T-helper 2 cell treated with Interferon-gamma antibody and Interleukin-4, amounts not matched to agents 5 μg/mL and 100 μg/mL, for 36 hours (primary cell): ENCODE data around the gene ADAMTSL3.

Source experiments
- DNase-seq: peaks from one replicate; pipeline ENCODE4 v3.0.0; 2021; ENCODE audit warnings: low spot score
- H3K27ac Mint-ChIP-seq: one replicate; pipeline ENCODE4 v1.8.0; 2021; ENCODE audit warnings: mild to moderate bottlenecking, mixed read lengths
- H3K27me3 Mint-ChIP-seq: one replicate; pipeline ENCODE4 v1.8.0; 2021; ENCODE audit warnings: low read depth, mixed read lengths
- H3K36me3 Mint-ChIP-seq: one replicate; pipeline ENCODE4 v1.8.0; 2021; ENCODE audit warnings: low read depth, mixed read lengths
- H3K4me1 Mint-ChIP-seq: one replicate; pipeline ENCODE4 v1.8.0; 2021; ENCODE audit warnings: low read depth, mixed read lengths
- H3K4me3 Mint-ChIP-seq: one replicate; pipeline ENCODE4 v1.8.0; 2022; ENCODE audit warnings: mild to moderate bottlenecking, moderate library complexity, mixed read lengths
- H3K9me3 Mint-ChIP-seq: one replicate; pipeline ENCODE4 v1.8.0; 2021; ENCODE audit warnings: mixed read lengths

Gene ADAMTSL3

DNA sequence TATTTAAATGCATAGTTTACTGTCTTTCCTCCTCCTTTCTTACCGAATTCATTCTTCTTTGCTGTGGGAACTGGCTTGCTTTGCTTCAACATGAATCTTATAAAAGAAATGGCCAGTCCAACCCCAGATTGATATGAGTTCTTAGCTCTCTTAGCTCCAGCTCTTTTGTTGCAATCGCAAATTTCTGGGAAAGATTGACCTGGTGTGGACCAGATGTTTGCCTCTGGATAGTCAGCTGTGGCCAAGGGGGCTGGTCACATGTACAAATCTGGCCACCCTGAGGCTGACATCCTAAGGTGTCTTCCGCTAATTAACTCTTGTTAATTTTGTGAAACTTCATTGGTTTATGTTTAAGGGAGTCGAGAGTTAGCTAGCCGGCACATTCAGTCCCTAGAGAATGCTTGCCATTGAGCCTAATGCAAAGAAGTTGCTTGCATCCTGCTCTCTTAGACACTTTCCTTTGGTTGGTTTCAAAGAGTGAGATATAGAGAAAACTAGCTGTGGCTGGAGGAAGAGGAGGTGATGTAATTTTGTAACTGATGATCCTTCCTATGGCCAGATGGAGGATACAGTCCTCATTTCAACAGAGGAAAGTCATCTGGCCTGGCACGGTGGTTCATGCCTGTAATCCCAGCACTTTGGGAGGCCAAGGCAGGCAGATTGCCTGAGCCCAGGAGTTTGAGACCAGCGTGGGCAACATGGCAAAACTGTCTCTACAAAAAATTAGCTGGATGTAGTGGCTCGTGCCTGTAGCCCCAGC lies 162.4 kb downstream of the ADAMTSL3 start:
- Mint-ChIP-seq H3K9me3 (no peaks in the 10 kb centered on the region), H3K4me1 (no peaks in the 10 kb centered on the region), H3K27ac (no peak overlapping the region), H3K4me3 (no peak overlapping the region), H3K36me3 (no peaks in the 10 kb centered on the region), H3K27me3 (no peaks in the 10 kb centered on the region)
- DNase-seq = no peak

DNA sequence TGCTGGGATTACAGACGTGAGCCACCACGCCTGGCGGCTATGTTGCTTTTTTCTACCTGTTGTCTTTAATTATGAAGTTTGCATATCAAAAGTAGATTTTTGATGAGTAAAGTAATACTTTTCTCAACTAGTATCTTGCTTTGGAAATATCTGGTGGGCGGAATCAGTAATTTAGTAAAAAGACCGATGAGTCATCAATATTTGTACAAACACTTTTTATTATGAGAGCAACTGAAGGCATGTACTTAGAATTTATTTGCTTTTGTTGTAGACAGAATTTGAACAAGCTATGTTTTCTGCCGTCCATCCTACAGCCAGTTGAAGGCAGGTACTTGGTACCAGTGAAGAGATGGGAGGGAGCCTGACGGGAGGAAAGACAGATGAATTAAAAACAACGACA lies 164.7 kb downstream of the ADAMTSL3 start:
- Mint-ChIP-seq H3K4me1 (no peaks in the 10 kb centered on the region), H3K4me3 (no peak overlapping the region), H3K9me3 (peaks cover 3% of the 10 kb centered on the region), H3K27me3 (no peaks in the 10 kb centered on the region), H3K36me3 (no peaks in the 10 kb centered on the region), H3K27ac (no peak overlapping the region)
- DNase-seq = no peak

DNA sequence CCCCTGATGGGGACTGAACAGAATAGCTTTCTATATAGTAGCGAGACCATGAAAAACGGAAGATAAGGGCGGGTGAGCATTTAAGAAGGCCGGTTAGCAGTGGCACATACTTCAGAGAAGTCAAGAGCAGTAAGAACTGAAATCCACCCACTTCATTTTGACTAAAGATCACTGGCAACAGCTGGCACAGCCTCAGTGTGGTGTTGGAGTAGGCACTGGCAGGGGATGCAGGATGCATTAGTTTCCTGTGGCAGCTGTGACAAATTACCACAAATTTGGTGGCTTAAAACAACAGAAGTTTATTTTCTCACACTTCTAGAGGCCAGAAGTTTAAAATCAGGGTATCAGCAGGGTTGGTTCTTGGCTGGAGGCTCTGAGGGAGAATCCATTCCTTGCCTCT lies 176.5 kb downstream of the ADAMTSL3 start:
- Mint-ChIP-seq H3K27me3 (peaks cover 5% of the 10 kb centered on the region), H3K9me3 (no peaks in the 10 kb centered on the region)

DNA sequence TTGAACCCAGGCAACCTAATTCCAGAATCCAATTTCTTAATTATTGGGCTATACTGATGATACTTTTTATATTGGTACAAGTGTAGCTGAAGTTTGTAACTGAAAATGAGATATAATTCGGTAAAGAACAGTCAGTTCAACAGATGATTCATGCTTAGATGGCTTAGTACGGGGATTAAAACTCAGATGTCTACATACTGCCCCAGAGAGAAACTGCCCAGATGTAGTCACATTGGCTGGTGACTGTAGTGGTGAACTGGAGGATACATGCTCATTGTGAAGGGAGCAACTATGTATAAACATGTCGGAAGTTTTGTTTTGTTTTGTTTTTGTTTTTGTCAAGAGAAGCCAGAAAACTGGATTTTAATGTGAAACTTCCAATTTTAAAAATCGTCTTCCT lies 179.6 kb downstream of the ADAMTSL3 start:
- Mint-ChIP-seq H3K9me3 (no peaks in the 10 kb centered on the region), H3K4me1 (no peaks in the 10 kb centered on the region), H3K27me3 (peaks cover 5% of the 10 kb centered on the region), H3K4me3 (no peak overlapping the region), H3K27ac (no peak overlapping the region), H3K36me3 (no peaks in the 10 kb centered on the region)
- DNase-seq = no peak

More for the DNA sequence above, 176.5 kb downstream of the ADAMTSL3 start:
- Mint-ChIP-seq H3K4me3 (no peak overlapping the region), H3K36me3 (no peaks in the 10 kb centered on the region), H3K27ac (no peak overlapping the region), H3K4me1 (no peaks in the 10 kb centered on the region)
- no peak for DNase-seq

DNA sequence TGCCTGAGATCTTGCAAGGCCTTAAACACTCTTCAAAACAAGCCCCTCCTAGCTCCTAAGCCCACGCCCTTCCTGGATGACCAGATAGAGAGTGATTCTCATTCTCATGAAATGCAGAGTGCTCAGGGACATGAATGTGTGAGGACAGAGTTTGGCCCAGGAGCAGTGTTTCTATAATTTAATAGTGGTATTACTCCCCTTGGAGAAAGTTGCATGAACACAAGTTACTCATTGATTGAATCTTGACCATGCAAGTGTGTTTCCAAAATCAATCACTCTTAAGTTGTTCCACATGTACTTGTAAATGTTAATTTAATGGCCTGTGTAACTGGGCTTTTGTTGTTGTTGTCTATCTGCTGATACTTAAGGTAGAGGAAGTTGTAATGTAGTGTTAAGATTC lies 181.6 kb downstream of the ADAMTSL3 start:
- no peak for DNase-seq
- Mint-ChIP-seq H3K27me3 (peaks cover 5% of the 10 kb centered on the region), H3K27ac (no peak overlapping the region), H3K9me3 (no peaks in the 10 kb centered on the region), H3K36me3 (no peaks in the 10 kb centered on the region), H3K4me3 (no peak overlapping the region), H3K4me1 (no peaks in the 10 kb centered on the region)

DNA sequence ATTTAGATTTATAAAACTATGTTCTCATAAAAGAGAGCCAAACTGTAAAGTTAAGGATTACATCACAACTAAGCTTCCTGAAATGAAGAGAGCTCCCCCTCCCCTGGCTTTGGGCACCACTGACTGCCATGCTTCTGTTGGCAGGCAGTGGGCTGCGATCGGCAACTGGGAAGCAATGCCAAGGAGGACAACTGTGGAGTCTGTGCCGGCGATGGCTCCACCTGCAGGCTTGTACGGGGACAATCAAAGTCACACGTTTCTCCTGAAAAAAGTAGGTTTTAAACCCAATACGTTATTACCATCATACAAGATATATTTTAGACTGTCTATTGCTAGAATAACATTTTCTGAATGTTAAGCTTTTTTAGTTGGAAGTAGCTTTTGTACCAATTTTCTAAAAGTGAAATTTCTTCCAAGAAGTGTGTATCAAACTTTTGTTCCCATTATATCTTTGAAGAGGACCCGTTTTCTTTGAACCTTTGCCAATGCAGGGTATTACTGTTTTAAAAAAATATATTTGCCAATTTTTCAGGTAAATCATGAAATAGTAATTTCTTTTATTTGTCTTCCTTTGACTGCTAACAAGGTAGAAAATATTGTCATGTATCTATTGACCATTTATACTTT lies 184.1 kb downstream of the ADAMTSL3 start:
- no peaks in the 10 kb centered on the region for H3K9me3 Mint-ChIP-seq
- no peak overlapping the region for H3K4me3 Mint-ChIP-seq
- peaks cover 5% of the 10 kb centered on the region for H3K27me3 Mint-ChIP-seq
- no peaks in the 10 kb centered on the region for H3K4me1 Mint-ChIP-seq
- H3K36me3 Mint-ChIP-seq = no peaks in the 10 kb centered on the region
- no peak overlapping the region for H3K27ac Mint-ChIP-seq
- DNase-seq = no peak

DNA sequence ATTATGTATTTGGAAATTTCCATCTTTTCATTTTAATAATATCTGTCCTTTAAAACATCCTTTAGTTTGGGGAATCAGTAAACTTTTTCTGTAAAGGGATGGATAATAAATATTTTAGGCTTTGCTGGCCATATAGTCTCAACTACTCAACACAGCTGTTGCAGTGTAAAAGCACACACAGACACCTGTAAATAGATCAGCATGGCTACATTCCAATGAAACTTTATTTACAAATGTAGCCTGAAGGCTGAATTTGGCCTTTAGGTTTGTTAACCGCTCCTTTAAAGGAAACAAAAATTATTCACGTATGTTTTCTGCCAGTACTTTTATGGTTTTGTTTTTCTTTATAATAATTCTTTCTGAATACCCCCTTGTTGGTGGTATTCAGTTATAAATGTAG lies 184.8 kb downstream of the ADAMTSL3 start:
- Mint-ChIP-seq H3K27me3 (peaks cover 5% of the 10 kb centered on the region), H3K27ac (no peak overlapping the region)

DNA sequence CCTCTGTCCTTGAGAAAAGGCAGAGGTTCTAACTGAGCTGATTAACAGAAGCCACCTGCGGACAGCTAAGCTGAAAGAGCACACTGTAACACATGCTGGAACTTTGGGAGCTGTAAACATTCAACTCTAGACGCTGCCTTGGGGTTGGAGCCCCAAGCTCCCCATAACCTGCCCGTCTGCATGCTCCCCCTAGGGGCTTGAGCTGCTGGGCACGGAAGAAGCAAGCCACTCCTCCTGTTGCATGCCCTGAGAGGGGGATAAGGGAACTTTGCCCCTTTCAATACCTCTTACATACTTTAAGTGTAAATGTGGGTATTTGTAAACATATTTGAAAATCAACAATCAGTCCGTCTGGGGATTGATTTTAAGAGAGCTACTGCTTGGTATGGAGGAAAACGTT lies 188.4 kb downstream of the ADAMTSL3 start:
- H3K27me3 Mint-ChIP-seq = peaks cover 8% of the 10 kb centered on the region
- no peaks in the 10 kb centered on the region for H3K4me1 Mint-ChIP-seq
- no peaks in the 10 kb centered on the region for H3K36me3 Mint-ChIP-seq
- H3K27ac Mint-ChIP-seq = no peak overlapping the region
- no peaks in the 10 kb centered on the region for H3K9me3 Mint-ChIP-seq
- DNase-seq = no peak
- no peak overlapping the region for H3K4me3 Mint-ChIP-seq

More for the DNA sequence above, 184.8 kb downstream of the ADAMTSL3 start:
- DNase-seq = no peak
- H3K4me1 Mint-ChIP-seq = no peaks in the 10 kb centered on the region
- no peaks in the 10 kb centered on the region for H3K9me3 Mint-ChIP-seq
- no peaks in the 10 kb centered on the region for H3K36me3 Mint-ChIP-seq
- H3K4me3 Mint-ChIP-seq = no peak overlapping the region

DNA sequence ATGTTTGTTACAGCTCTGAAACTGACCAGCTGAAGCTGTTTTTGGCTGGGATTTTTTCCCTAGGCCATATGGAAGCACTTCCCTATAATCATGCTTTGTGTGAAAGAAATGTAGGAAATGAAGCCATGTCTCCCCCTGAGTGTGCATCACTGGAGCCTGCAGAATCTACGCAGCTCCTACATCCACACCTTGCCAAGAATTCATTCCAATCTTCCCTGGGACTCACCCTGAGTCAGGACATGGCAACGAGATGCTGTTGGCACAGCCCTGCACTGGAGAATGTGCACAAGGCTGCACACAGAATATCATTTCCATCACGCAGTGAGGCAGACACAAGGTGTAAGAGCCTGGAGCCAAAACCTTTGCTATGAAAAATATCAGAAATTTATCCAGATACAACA lies 189.5 kb downstream of the ADAMTSL3 start:
- no peaks in the 10 kb centered on the region for H3K9me3 Mint-ChIP-seq

DNA sequence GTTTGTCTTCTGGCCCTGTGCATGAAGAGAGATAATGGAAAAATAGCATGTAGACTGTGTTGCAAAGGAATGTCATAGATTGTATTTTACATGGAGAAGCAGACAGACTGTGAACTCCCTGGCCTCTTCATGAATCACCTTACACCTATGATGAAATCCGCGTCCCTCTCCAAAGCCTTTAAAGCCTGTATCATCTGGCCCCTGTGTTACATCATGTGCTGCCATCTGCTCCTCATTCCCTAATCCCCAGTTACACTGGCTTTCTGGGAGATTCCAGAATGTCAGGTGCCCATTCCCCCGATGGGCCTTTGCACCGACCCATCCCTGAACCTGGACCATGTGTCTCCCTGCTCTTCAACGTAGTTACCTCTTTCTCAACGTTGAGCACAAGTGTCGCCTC lies 190.8 kb downstream of the ADAMTSL3 start:
- Mint-ChIP-seq H3K9me3 (no peaks in the 10 kb centered on the region), H3K36me3 (no peaks in the 10 kb centered on the region), H3K27ac (no peak overlapping the region), H3K4me3 (no peak overlapping the region), H3K27me3 (peaks cover 7% of the 10 kb centered on the region), H3K4me1 (no peaks in the 10 kb centered on the region)
- DNase-seq = no peak

More for the DNA sequence above, 189.5 kb downstream of the ADAMTSL3 start:
- DNase-seq = no peak
- Mint-ChIP-seq H3K27me3 (peaks cover 9% of the 10 kb centered on the region), H3K4me3 (no peak overlapping the region), H3K27ac (no peak overlapping the region), H3K36me3 (no peaks in the 10 kb centered on the region), H3K4me1 (no peaks in the 10 kb centered on the region)

DNA sequence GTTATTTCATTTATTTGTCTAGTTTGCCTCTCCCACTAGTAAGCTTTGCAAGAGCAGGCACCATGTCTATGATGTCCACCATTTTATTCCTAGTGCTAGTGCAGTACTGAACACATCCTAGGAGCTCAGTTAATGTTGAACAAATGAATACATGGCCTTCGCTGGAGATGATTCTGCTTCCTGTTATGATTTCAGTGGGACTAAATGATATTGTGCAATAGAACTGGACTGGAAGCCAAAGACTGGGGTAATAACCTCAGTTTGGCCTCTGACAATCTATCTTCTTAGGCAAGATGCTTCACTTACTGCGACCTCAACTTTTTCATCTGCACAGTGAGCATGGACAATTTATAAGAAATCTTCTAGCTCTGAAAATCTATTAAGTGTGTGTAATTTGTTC lies 191.3 kb downstream of the ADAMTSL3 start:
- Mint-ChIP-seq H3K36me3 (no peaks in the 10 kb centered on the region), H3K27ac (no peak overlapping the region), H3K4me3 (no peak overlapping the region), H3K27me3 (peaks cover 5% of the 10 kb centered on the region), H3K4me1 (no peaks in the 10 kb centered on the region), H3K9me3 (no peaks in the 10 kb centered on the region)
- DNase-seq = no peak

DNA sequence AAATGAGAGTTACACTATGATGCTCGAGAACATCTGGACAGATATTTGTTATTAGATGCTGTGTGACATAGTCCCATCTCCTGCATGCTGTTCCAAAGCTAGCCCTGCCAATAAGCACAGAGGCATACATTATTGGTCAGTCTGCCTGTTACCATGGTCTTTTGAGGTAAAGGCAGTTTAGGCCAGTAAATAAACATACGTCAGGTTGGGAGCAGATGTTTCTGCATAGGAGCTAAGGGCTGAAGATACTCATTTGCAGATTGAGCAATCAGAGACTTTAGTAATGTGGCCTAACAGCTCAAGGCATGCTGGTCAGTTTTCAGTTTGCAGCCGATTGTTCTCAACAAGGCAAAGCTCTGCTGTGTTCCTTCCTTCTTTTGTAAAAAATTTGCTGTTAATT lies 192.9 kb downstream of the ADAMTSL3 start:
- Mint-ChIP-seq H3K27ac (no peak overlapping the region), H3K4me3 (no peak overlapping the region), H3K9me3 (no peaks in the 10 kb centered on the region), H3K27me3 (peaks cover 4% of the 10 kb centered on the region), H3K4me1 (no peaks in the 10 kb centered on the region), H3K36me3 (no peaks in the 10 kb centered on the region)
- DNase-seq = no peak

DNA sequence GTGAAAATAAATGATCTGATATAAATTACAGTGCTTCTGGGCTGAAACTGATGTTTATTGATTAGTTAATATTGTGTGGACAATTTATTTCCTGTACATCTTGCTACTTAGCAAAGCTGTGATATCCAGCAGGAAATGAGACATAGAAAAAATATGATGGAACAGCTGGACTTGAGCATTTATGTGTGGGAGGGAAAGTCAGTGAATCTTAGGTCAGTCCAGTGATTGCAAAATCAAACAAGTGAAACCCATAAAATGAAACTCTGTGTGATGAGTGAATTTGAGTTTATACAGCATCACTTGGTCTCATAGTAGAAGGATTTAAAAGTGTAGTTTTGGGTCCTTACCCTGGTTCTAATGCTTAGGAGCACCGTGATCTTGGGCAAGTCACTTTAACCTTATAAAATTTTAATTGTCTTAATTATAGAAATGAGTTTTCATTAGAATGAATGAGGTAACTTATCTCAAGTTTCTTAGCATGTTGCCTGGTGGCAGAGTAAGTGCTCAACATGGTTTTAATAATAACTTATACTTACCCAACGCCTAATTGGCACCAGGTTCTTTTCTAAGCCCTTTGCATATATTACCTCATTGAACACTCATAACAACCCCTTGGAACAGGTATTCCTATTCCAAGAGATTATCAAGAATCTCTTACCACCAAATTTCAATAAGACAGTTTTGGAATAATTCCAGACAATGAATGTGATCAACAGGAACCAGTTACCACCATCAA lies 194.6 kb downstream of the ADAMTSL3 start:
- no peaks in the 10 kb centered on the region for H3K36me3 Mint-ChIP-seq
- H3K27me3 Mint-ChIP-seq = peaks cover 4% of the 10 kb centered on the region
- H3K27ac Mint-ChIP-seq = no peak overlapping the region
- no peaks in the 10 kb centered on the region for H3K9me3 Mint-ChIP-seq
- H3K4me3 Mint-ChIP-seq = no peak overlapping the region
- no peaks in the 10 kb centered on the region for H3K4me1 Mint-ChIP-seq
- DNase-seq = no peak

DNA sequence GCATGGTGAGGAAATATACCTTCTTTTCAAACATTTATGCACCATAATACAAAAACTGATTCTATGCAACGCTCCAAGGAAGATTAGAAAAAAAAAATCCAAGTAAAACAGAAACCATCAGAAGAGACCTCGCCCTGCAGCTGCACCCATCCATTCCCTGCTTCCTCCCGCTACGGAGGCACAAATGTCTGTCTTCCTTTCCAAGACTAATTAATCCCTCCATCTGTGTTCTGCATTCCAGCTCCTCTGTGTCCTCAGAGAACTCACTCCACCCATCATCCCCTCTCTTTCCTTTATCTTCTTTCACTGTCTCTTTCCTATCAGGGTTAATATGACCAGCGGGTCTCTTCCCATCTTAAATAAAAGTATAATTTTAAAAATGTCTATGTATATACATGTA lies 196.1 kb downstream of the ADAMTSL3 start:
- H3K27ac Mint-ChIP-seq = no peak overlapping the region
- H3K27me3 Mint-ChIP-seq = peaks cover 4% of the 10 kb centered on the region
- H3K4me1 Mint-ChIP-seq = no peaks in the 10 kb centered on the region
- H3K36me3 Mint-ChIP-seq = no peaks in the 10 kb centered on the region
- H3K9me3 Mint-ChIP-seq = no peaks in the 10 kb centered on the region
- no peak overlapping the region for H3K4me3 Mint-ChIP-seq
- DNase-seq = no peak
